GM19463 (cell line): ENCODE data around the gene VSNL1.

Experiments used
- ATAC-seq: cut with Tn5 transposase; IDR thresholded peaks from one replicate; pipeline ENCODE4 v1.9.1; 2021; ENCODE audit warnings: mild to moderate bottlenecking, moderate library complexity; ENCODE audit not compliant: unreplicated experiment

The VSNL1 gene

GRCh38 chr2:17540093-17540812 is at the start of gene VSNL1:
VSNL1 (plus strand) TSS chr2:17540696; CDS start chr2:17592075, 51,379 bp downstream.
- no peak for ATAC-seq

- no peak for ATAC-seq
Measured at GRCh38 chr2:17495590-17495989, 44.9 kb upstream of the VSNL1 start.

GRCh38 chr2:17497718-17498117 is 42.8 kb upstream of the VSNL1 start:
- ATAC-seq, result no peak

GRCh38 chr2:17506736-17507616 is 33.5 kb upstream of the VSNL1 start:
- ATAC-seq, result no peak

GRCh38 chr2:17515652-17516051 is 24.8 kb upstream of the VSNL1 start:
- ATAC-seq, result no peak

- peak; percentile 39 for ATAC-seq
Measured at GRCh38 chr2:17517481-17518211, 22.9 kb upstream of the VSNL1 start.

GRCh38 chr2:17518212-17519154 is 22.0 kb upstream of the VSNL1 start, which contains the start of gene RAD51AP2:
RAD51AP2 (minus strand) TSS chr2:17518440; CDS start chr2:17518415, 25 bp downstream.
- peak; percentile 83 for ATAC-seq

GRCh38 chr2:17519486-17519885 is 21.0 kb upstream of the VSNL1 start:
- no peak for ATAC-seq

- ATAC-seq, result no peak
Measured at GRCh38 chr2:17520761-17521160, 19.7 kb upstream of the VSNL1 start.

GRCh38 chr2:17521621-17522020 is 18.9 kb upstream of the VSNL1 start:
- ATAC-seq, result no peak

- no peak for ATAC-seq
Measured at GRCh38 chr2:17522303-17522702, 18.2 kb upstream of the VSNL1 start.

GRCh38 chr2:17529771-17530170 is 10.7 kb upstream of the VSNL1 start:
- no peak for ATAC-seq

- ATAC-seq, result no peak
Measured at GRCh38 chr2:17533546-17533945, 7.0 kb upstream of the VSNL1 start.

GRCh38 chr2:17536416-17536815 is 4.1 kb upstream of the VSNL1 start:
- no peak for ATAC-seq

- peak; percentile 29 for ATAC-seq
Measured at GRCh38 chr2:17538022-17538843, 2.3 kb upstream of the VSNL1 start.

GRCh38 chr2:17538844-17539554 is 1.5 kb upstream of the VSNL1 start:
- ATAC-seq, result peak; percentile 62

GRCh38 chr2:17539611-17540092 is 844 bp upstream of the VSNL1 start:
- no peak for ATAC-seq

- ATAC-seq, result no peak
Measured at GRCh38 chr2:17540813-17541530, 476 bp downstream of the VSNL1 start.
